PFSK-1 (cell line): Measurements from ENCODE around the gene KRTAP13-4.

Experiments used
- POLR2AphosphoS5 ChIP-seq: IDR thresholded peaks from 2 replicates; pipeline ENCODE4 v1.6.1; 2012; ENCODE audit warnings: low read depth, mild to moderate bottlenecking, control low read depth, low read length, moderate library complexity
- REST ChIP-seq, 2 experiments: IDR thresholded peaks; 2 replicates each; pipeline versions ENCODE4 v1.6.1 to v1.8.0; 2011 to 2012; ENCODE audit warnings: low read depth in 2 of 2, low read length in 2 of 2, control low read depth in 1 of 2, inconsistent platforms in 1 of 2, mild to moderate bottlenecking in 1 of 2, moderate library complexity in 1 of 2; ENCODE audit not compliant: insufficient read depth in 1 of 2

GRCh38 chr21:30463713-30464112 lies 33.7 kb downstream of the KRTAP13-4 start:
- TF ChIP-seq POLR2AphosphoS5, result no peak
- TF ChIP-seq REST (IDR thresholded peaks at IDR 0.05; ENCODE audit: insufficient read depth in 1 of 2, low read depth in 2 of 2, low read length in 2 of 2), result no peak
